Hypothalamus (tissue), 51 donors: Measurements from ENCODE around the gene NASP.
"Not testable (repeated sequence)": the region's sequence is repeated elsewhere in the genome, so short reads cannot be mapped to it uniquely, and the experiment has no call there.

Experiments used
- DNase-seq, 51 donors: peaks; one replicate each; lab custom pipeline; 2025; lab: John Stamatoyannopoulos, UW

NASP gene

DNA sequence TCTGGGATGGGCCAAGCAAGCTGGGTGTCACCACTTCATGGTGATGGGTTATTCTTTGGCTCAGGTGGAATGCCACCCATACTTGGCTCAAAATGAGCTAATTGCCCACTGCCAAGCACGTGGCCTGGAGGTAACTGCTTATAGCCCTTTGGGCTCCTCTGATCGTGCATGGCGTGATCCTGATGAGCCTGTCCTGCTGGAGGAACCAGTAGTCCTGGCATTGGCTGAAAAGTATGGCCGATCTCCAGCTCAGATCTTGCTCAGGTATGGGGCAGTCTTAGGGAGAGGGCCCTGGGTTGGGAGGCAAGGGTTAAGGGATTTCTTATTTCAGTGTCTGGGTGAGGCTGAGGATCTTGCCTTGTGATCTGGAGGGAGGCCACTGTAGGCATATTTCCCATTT, 15.4 kb upstream of the NASP start:
- DNase-seq = no peak

DNA sequence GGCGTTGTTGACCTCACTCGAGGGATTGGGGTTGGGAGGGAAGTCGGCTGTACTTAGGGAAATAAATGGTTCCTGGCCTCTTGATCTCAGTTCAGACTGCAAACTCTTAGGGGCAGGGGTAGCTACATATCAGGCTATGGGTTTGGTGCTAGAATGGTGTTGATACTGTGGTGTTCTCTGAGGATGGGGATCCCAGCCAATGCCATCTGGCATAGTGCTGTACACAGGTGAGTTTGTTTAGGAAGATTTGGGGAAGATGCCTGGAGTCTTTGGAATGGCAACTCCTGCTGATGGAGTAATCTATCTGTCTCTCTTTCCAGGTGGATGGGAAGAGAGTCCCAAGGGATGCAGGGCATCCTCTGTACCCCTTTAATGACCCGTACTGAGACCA, 14.3 kb upstream of the NASP start:
- no peak for DNase-seq

DNA sequence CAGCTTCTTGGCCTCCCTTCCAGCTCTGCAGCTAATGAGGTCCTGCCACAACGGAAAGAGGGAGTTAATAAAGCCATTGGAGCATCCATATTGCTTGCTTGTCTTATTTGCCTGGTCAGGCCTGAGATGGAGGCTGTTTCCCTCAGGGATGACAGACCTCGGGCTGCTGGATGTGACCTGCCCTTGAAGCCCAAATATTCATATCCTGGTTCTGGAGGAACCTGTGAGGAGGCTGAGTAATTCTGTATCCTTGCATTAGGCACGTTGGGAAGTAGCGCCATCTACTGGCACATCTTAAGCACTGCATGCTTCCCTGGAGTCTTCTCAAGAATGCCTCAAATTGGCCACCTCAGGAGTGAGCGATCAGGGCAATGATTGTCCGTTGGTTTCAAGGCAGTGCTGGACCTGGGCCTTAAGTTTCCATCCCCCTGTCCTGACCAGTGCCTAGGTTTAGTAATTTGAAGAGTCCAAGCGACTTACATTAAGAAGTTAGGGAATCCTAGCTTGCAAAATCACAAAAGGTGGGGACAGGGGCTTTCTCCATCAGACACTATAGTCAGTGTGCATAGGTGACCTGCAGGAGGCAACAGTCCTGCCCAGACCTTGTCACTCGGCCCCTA, 13.8 kb upstream of the NASP start:
- peak in 45 of 51 donors; percentile 8 to 78 (median 49) for DNase-seq

DNA sequence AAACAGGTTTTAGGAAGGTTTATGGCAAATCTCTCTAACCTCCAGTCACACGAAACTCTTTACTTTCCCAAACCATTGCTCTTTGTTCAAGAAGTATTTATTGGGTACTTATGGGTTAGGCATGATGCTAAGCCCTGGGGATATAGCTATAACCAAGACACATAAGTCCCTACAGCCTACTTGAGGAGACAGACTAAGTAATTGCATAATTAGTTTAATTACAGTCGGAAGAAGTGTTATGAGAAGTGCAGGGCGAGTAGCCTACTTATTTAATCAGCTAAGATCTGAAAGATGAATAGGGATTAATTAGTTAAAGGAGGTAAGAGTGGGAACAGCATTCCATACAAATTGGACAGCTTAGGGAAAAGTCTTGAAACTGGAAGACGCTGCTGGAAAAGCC, 13.2 kb upstream of the NASP start:
- no peak for DNase-seq

DNA sequence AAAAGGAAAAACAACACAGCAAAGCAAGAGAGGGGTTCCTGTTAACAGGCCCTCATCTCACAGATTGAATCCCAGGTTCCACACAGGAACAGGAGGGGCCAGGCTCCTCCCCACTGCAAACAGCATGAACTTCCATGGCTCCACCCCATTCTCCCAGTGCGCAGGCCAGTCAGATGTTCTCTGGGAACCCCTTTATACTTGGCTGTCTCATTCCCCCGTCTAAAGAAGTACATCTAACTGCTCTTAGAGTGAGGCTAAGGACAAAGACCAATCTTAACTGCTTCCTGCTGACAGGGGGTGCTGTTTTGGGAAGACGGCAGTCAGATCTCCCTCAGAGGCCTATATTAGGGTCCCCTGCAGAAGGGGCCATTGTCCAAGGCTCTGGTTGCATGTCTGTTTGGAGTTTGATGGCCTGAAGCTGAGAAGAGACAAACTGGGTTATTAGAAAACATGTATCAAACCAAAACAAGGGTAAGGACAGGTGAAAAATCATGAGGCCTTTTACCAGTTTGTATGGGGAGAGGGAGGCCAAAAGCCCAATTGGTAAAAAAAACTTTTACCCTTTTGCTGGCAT, 10.5 kb upstream of the NASP start:
- DNase-seq = no peak

DNA sequence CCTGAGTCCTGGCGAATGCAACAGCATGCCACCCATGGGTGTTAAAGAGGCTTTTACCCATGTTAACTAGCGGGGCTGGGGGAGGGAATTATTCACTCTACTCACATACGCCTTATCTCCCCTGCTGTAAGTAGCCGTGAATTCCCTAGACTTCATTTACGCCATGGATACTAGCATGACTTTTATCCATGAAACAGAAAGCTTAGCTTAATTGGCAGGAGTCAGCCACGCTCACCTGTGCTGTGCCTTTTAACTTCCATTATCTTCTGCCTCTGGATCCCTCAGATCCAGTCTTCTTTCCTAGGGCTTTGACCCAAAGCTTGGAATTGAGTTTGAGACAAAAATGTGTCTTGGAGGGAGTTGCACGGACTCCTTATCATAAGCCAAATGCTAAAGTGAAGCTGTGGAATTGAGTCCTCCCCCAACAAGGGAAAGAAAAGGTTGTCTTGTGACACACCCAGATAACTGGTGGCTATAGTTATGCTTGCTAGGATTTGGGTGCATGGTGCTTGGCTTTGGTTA, 9.7 kb upstream of the NASP start:
- DNase-seq = no peak

DNA sequence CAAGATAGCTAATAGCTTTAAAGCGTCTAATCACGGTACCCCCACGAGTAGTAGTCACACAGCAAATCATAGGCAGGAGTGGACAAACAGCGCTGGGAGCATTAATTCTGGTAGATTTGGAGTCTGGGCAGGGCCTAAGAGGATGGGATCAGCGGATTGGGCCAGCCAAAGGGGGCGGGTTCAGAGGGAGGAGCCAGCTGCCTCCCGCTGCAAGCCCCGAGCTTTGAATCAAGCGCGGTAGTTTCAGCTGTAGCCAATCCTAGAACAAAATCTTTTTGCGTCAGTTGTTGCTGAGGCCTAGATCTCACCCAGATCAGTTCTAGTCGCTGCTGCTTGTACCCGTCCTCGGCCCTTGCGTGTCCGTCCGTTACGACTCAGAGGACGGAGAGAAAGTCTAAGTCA, 576 bp upstream of the NASP start:
- peak in 50 of 51 donors; percentile 39 to 97 (median 87) for DNase-seq

DNA sequence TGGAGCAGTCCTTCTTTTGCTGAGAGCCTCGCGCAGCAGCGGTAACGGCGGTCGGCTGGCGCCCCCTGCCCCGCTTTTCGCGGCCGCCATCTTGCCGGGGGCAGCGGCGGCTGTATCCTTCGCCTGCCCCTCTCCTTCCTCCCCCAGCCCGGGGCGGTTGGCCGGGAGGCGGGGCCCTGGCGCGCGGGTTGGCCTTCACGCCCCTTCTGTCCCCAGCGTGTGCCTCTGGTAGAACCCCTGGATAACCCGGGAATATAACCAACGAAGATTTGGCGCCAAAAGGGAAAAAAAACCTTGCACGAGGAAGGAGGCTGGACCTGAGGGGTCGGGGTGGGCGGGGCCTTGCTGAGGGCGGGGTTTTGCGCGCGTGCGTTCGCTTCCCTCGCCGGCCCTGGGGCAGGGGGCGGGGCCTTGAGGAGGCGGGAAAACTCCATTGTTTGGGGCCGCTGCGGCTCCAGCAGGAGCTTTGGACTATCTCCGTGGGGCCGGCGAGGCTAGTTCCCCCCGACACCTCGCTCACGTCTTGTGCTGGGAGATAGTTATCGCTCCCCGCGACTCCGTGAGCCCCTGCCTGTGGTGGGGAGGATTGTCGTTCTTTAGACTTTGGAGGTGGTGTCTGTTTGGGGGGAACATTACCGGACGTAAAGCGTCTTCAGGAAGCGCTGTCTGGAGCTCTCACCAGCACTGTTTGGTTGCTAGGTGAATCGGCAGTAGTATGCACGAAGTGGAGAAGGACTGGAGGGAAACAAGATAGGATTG, 689 bp downstream of the NASP start:
- peak in 50 of 51 donors; percentile 35 to 92 (median 78) for DNase-seq

DNA sequence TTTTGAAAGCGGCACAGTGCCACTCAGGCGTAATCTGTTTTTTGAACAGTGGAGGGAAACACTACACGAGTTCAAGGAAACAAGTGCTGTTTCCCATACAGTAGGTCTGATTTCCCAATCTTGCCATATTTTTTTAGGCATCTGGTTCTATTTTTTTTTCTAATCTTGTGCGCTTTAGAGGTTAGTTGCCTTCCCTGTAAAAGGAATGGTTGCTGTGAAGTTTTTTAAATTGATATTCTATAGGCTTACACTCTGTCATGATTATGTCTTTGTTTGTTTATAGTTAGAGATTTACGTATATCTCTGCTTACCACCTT, 1.2 kb downstream of the NASP start:
- no peak for DNase-seq

DNA sequence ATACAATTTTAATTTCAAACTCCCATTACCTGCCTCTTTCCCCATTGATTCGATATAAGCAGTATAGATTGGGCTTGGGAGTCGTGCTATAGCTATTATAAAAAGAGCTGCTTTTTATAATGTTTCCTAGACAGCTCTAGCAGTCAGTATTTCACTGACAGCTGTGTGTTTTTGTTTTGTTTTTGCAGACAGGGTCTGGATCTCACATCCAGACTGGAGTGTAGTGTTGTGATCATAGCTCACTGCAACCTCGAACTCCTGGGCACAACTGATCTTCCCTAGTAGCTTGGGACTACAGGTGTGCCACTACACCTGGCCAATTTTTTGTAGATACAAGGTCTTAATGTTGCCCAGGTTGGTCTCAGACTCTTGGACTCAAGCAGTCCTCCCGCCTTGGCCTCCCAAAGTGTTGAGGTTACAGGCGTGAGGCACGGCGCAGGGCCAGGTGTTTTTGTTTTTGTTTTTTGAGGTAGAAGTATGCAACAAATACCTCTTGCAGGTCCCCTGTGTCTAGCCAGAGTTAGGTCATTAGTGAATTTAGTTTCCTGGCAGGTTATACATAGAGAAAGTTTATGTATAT, 1.7 kb downstream of the NASP start:
- no peak for DNase-seq

DNA sequence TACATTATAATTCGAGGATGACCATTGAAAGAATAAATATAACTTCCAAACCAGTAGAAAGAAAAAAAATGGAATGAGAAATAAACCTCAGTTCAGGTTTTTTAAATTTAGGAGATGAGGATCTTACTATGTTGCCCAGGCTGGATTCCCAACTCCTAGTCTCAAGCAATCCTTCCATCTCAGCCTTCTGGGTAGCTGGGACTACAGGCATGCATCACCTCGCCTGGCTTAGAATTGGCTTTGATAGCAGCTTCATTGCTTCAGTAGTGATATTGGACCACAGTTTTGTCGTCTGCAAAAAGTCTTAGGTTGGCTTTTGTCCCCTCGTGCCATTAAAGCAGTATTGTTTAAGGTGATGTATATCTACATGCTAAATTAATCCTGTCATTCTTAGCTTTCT, 2.9 kb downstream of the NASP start:
- no peak for DNase-seq

DNA sequence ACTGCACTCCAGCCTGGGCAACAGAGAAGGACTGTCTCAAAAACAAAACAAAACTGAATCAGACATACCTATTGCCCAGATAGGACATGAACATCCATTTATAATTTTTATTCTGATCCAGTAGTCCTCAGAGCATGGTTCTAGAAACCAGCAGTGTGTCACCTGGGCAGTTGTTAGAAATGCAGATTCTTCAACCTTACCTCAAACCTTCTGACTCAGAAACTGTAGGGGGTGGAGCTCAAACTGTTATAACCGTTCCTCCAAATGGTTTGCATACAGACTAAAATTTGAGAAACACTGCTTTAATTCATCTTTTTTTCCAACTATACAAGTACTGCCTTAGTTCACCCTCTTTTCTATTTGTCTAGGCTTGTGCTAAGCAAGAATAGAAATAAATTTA, 6.0 kb downstream of the NASP start:
- DNase-seq = no peak

DNA sequence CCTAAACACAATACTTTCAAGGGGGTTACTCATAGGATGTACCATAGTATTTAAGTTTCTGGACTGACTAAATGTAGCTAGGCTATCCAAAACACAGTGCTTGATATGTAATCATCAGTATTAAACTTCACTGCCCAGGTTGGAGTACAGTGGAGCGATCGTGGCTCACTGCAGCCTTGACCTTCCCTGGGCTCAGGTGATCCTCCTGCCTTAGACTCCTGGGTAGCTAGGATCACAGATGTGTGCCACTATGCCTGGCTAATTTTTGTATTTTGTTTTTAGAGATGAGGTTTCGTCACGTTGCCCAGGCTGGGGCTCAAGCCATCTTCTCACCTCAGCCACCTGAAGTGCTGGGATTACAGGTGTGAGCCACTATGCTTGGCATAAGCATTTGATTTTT, 10.6 kb downstream of the NASP start:
- no peak for DNase-seq

DNA sequence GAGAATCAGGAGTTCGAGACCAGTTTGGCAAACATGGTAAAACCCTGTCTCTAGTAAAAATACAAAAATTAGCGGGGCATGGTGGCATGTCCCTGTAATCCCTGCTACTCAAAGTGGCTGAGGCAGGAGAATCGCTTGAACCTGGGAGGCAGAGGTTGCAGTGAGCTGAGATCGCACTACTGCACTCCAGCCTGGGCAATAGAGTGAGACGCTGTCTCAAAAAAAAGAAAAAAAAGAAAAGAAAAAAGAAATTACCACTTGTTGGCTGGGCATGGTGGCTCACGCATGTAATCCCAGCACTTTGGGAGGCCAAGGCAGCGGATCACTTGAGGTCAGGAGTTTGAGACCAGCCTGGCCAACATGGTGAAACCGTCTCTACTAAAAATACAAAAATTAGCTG, 12.9 kb downstream of the NASP start:
- not testable (repeated sequence) for DNase-seq

DNA sequence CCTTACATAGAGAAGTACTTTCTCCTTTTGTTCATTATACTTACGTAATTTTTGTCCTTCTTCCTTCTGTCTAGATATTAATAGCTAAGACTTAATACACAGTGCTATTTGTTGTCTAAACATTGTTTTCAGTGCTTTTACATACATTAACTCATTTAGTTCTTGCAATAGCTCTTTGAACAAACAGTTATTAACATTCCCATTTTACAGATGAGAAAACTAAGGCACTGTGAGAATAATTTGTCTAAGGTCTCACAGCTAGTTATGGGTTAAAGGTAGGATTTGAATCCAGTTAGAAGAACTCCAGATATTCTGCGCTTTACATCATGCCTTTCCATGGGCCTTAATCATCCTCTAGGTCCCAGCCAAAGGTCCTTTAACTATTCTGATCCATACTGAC, 20.4 kb downstream of the NASP start:
- DNase-seq = no peak

DNA sequence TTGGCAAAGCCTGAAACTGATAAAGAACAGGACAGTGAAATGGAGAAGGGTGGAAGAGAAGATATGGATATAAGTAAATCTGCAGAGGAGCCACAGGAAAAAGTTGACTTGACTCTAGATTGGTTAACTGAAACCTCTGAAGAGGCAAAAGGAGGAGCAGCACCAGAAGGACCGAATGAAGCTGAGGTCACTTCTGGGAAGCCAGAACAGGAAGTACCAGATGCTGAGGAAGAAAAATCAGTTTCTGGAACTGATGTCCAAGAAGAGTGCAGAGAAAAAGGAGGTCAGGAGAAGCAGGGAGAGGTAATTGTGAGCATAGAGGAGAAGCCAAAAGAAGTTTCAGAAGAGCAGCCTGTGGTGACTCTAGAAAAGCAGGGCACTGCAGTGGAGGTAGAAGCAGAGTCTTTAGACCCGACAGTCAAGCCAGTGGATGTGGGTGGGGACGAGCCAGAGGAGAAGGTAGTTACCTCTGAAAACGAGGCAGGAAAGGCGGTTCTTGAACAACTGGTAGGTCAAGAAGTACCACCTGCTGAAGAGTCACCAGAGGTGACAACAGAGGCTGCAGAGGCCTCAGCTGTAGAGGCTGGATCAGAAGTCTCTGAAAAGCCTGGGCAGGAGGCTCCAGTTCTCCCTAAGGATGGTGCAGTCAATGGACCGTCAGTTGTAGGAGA, 23.7 kb downstream of the NASP start:
- DNase-seq = no peak

DNA sequence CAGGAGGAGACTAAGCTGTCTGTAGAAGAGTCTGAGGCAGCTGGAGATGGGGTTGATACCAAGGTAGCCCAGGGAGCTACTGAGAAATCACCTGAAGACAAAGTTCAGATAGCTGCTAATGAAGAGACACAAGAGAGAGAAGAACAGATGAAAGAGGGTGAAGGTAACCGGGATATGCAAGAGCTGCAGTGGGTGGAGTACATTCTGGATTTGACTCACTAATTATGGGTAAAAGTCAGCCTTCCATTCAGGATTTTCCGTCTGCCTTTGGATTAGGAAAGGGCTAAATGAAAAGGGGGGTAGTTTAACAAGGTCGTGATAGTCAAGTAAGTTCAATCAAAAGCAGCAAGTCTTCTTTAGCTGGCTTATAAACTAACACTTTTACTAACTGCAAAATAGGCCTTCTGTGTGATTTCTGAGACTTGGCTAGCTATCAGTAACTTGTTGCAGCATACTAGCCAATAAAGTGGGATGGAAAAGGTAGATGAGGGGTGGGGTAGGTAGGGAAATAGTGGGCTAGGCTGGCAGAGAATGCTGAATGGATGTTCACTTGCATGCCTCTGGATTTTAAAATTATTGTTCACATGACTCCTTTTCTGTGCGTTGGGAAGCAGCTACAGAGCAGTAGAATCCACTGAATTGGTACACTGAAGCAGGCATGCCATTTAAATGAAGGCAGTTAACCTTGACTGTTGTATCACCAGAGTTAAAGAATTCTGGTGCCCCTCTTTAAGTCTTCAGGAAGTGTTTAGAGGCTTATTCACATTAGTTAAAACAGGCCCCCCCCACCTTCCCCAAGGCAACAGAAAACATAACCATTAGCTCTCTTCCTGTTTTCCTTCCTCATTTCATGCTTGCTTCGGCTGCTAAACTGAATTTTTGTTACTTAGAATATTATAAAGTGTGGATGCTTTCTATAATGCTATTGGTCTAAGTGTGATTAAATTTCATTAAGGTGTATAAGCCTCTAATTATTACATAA, 24.6 kb downstream of the NASP start:
- DNase-seq = no peak

DNA sequence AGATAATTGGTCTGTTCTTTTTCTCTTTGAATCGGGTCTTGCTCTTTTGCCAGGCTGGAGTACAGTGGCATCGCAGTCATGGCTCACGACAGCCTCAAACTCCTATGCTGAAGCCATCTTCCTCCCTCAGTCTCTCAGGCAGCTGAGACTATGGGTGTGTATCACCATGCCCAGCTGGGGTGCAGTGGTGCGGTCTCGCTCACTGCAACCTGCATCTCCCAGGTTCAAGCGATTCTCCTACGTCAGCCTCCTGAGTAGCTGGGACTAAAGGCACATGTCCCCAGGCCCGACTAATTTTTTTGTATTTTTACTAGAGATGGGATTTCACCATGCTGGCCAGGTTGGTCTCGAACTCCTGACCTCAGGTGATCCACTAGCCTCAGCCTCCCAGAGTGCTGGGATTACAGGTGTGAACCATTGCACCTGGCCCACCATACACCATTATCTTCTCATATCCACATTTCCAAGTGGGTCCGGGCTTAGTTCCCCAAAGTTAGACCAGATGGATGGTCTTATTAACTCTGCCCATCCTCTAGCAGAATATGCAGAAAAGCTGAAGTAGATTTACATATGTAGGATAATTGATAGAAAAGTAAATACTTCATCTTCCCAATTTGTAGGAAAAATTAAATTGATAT, 26.9 kb downstream of the NASP start:
- DNase-seq = no peak

DNA sequence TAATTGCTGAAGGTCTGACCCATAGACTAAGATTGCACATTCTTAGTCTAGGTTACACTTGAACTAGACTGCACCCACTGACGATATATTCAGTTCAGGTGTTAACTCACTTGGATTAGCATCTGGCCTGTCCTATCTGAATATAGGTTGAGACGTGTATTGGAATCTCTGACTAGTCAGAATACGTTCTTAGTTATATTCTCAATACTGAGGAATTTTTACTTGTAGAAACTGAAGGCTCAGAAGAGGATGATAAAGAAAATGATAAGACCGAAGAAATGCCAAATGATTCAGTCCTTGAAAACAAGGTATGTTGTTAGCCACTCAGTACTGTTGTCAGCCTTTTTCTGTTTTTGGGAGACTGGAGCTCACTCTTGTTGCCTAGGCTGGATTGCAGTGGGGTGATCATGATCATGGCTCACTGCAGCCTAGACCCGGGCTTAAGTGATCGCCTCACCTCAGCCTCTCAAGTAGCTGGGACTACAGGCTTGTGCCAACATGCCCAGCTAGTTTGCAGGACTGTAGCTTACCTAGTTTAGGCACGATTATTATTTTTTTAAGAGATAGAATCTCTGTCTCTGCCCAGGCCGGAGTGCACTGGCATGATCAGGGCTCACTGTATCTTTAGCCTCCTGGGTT, 29.2 kb downstream of the NASP start:
- DNase-seq = no peak
